ENCODE results near the gene FOXN4.

The FOXN4 gene

GRCh38 chr12:109255377-109255776, 53.7 kb downstream of the FOXN4 start:
- DNase-seq: no peak

GRCh38 chr12:109253913-109254544, 55.1 kb downstream of the FOXN4 start:
- no peak for DNase-seq

GRCh38 chr12:109252799-109253198, 56.3 kb downstream of the FOXN4 start:
- DNase-seq: no peak

GRCh38 chr12:109250523-109250922, 58.6 kb downstream of the FOXN4 start:
- DNase-seq: no peak

GRCh38 chr12:109247831-109248654, 61.0 kb downstream of the FOXN4 start:
- DNase-seq: no peak

GRCh38 chr12:109246221-109246620, 62.9 kb downstream of the FOXN4 start:
- DNase-seq: no peak

- DNase-seq: no peak
Observed at GRCh38 chr12:109244073-109244472, 65.0 kb downstream of the FOXN4 start.

GRCh38 chr12:109241936-109242335, 67.1 kb downstream of the FOXN4 start:
- DNase-seq: no peak

- no peak for DNase-seq
Observed at GRCh38 chr12:109240365-109240764, 68.7 kb downstream of the FOXN4 start.

GRCh38 chr12:109239691-109240090, 69.4 kb downstream of the FOXN4 start:
- no peak for DNase-seq

- DNase-seq: no peak
Observed at GRCh38 chr12:109239179-109239578, 69.9 kb downstream of the FOXN4 start.

- no peak for DNase-seq
Observed at GRCh38 chr12:109236257-109236656, 72.8 kb downstream of the FOXN4 start.

- DNase-seq: no peak
Observed at GRCh38 chr12:109234012-109234411, 75.1 kb downstream of the FOXN4 start.

GRCh38 chr12:109232731-109233130, 76.4 kb downstream of the FOXN4 start:
- no peak for DNase-seq

GRCh38 chr12:109230193-109230592, 78.9 kb downstream of the FOXN4 start:
- DNase-seq: no peak

- DNase-seq: no peak
Observed at GRCh38 chr12:109228664-109229063, 80.4 kb downstream of the FOXN4 start.

Measured in activated CD4-positive, alpha-beta T cell treated with anti-CD3 and anti-CD28 coated beads for 1 hour (primary cell).